PC-9 (cell line): ENCODE results near the gene ALOXE3. TPM values are rescaled to one million over a fixed set of nuclear protein-coding genes. Genes with fewer than 3 reads are reported as not detected.

ENCODE experiments used
- BruUV-seq: library from RNA; stranded (reverse); fragments of 400-500 nt; replicated peaks from 2 replicates; lab custom pipeline; 2021; lab: Mats Ljungman, UMichigan
- CTCF ChIA-PET: fragments of 300-600 bp; sonication (Branson Sonifier 250); formaldehyde crosslinking; loops from one replicate; lab custom pipeline; 2022; ENCODE audit warnings: antibody characterized with exemption; lab: Charles Lee
- POLR2A ChIA-PET: fragments of 300-600 bp; sonication (Branson Sonifier 250); formaldehyde crosslinking; loops from one replicate; lab custom pipeline; 2022; ENCODE audit warnings: antibody characterized with exemption; ENCODE audit not compliant: unreplicated experiment; lab: Charles Lee
- DNase-seq, 2 experiments: peaks; one replicate each; pipeline versions ENCODE4 v3.0.0 to v3.0.0-alpha.2; 2015 to 2022; ENCODE audit warnings: mixed read lengths in 1 of 2
- H2AFZ ChIP-seq: fragments of 200-600 bp; sonication (generic); 2 replicates; pipeline ENCODE4 v1.8.1; 2017; ENCODE audit warnings: antibody characterized with exemption
- H3F3A ChIP-seq: fragments of 200-600 bp; sonication (generic); 2 replicates; pipeline ENCODE4 v1.8.1; 2017; ENCODE audit warnings: antibody characterized with exemption, mild to moderate bottlenecking, low read depth; ENCODE audit not compliant: insufficient read depth
- H3K27ac ChIP-seq: fragments of 200-600 bp; sonication (generic); 2 replicates; pipeline ENCODE4 v1.6.1; 2016; ENCODE audit warnings: mixed run types
- H3K27me3 ChIP-seq: fragments of 200-600 bp; sonication (generic); 2 replicates; pipeline ENCODE4 v1.6.1; 2016; ENCODE audit warnings: low read depth, mixed run types; ENCODE audit not compliant: insufficient read depth
- H3K36me3 ChIP-seq: fragments of 200-600 bp; sonication (generic); 2 replicates; pipeline ENCODE4 v1.6.1; 2016; ENCODE audit warnings: low read depth, mixed run types
- H3K4me1 ChIP-seq: fragments of 200-600 bp; sonication (generic); replicated peaks from 2 replicates; pipeline ENCODE4 v1.6.1; 2016; ENCODE audit warnings: mixed run types; ENCODE audit not compliant: insufficient read depth
- H3K4me2 ChIP-seq: fragments of 200-600 bp; sonication (generic); 2 replicates; pipeline ENCODE4 v1.6.1; 2017; ENCODE audit warnings: mixed run types
- H3K4me3 ChIP-seq: fragments of 200-600 bp; sonication (generic); 2 replicates; pipeline ENCODE4 v1.6.1; 2016; ENCODE audit warnings: mixed run types
- H3K79me2 ChIP-seq: fragments of 200-600 bp; sonication (generic); 2 replicates; pipeline ENCODE4 v1.6.1; 2017; ENCODE audit warnings: low read depth, mixed run types
- H3K9me2 ChIP-seq: fragments of 200-600 bp; sonication (generic); 2 replicates; pipeline ENCODE4 v1.8.1; 2017; ENCODE audit warnings: mild to moderate bottlenecking; ENCODE audit not compliant: insufficient read depth
- H3K9me3 ChIP-seq: fragments of 200-600 bp; sonication (generic); 2 replicates; pipeline ENCODE4 v1.8.1; 2016; ENCODE audit warnings: low read depth; ENCODE audit not compliant: insufficient read depth
- H4K20me1 ChIP-seq: fragments of 200-600 bp; sonication (generic); 2 replicates; pipeline ENCODE4 v1.8.1; 2017; ENCODE audit not compliant: insufficient read depth
- EZH2 ChIP-seq: fragments of 200-600 bp; sonication (generic); IDR thresholded peaks from 2 replicates; pipeline ENCODE4 v1.8.0; 2017; ENCODE audit warnings: antibody characterized with exemption, low read depth
- intact Hi-C: fragments of 100-400 bp; cut with micrococcal nuclease; formaldehyde crosslinking; loops from one replicate; pipeline ENCODE4 v1.10.0; 2022; ENCODE audit not compliant: unreplicated experiment
- total RNA-seq: library from RNA; stranded (reverse); gene quantifications from 2 replicates; pipeline ENCODE4 v1.2.3, GENCODE V29; 2021
- TF ChIP-seq, protein P1 (sequence below): fragments of 200-600 bp; sonication (generic); conservative IDR thresholded peaks from 2 replicates; pipeline ENCODE4 v1.6.1; 2017; ENCODE audit warnings: mixed run types, antibody characterized with exemption, mild to moderate bottlenecking, moderate library complexity

Gene ALOXE3
- total RNA-seq, 1 experiment from 2014 or later, result 1.4 TPM

DNA sequence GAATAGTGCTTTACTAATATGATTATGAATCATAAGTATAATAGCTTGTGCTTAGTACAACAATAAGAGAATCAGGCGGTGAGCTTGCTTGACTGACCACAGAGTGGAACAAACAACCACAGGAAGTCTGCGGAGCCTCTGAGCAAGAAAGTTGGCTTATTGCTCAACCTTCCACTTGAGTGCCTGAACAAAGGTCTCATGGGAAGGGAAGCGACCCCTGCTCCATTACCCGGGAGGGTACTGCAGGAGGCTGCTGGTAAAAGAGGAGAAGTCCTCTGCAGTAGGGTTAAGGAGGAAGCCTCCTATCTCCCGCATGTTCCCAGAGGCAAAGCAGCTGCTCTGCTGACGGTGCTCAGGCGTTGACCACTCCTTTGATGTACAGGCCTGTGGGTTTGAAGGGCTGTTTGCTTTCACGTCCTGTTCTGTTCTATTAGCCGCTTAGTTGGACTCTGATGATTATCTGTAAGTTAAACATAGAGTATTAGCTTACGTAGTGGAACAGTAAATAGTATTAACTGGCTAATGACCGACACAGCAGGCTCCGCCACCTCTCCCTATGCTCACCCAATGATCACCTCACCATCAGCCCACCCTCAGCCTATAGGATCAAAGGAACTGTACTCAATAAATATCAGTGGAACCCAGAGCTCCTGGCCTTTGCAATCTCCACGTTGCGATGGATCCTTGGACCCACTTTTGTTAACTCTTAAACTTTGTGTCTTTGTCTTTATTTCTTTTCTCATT lies 61.9 kb downstream of the ALOXE3 start:
- peak overlapping the region; percentile 56 for H3K4me2 ChIP-seq

GRCh38 chr17:8055851-8056231 lies 62.5 kb downstream of the ALOXE3 start:
- intact Hi-C loops, result loop anchor here (5.0 kb wide), 2 partner anchors 64 to 234 kb away; no protein-coding TSS in a partner anchor
- H3K4me3 ChIP-seq, result no peak overlapping the region
- BruUV-seq, result no TSS peak
- H2AFZ ChIP-seq, result no peak overlapping the region
- peaks cover 12% of the 10 kb centered on the region; the same call in 1 of the 2 replicates for H3F3A ChIP-seq
- no peak for TF ChIP-seq EZH2
- TF ChIP-seq, protein P1, sequence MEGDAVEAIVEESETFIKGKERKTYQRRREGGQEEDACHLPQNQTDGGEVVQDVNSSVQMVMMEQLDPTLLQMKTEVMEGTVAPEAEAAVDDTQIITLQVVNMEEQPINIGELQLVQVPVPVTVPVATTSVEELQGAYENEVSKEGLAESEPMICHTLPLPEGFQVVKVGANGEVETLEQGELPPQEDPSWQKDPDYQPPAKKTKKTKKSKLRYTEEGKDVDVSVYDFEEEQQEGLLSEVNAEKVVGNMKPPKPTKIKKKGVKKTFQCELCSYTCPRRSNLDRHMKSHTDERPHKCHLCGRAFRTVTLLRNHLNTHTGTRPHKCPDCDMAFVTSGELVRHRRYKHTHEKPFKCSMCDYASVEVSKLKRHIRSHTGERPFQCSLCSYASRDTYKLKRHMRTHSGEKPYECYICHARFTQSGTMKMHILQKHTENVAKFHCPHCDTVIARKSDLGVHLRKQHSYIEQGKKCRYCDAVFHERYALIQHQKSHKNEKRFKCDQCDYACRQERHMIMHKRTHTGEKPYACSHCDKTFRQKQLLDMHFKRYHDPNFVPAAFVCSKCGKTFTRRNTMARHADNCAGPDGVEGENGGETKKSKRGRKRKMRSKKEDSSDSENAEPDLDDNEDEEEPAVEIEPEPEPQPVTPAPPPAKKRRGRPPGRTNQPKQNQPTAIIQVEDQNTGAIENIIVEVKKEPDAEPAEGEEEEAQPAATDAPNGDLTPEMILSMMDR, result no peak
- CTCF ChIA-PET, result interaction anchor here (0.6 to 2.4 kb wide), 5 partner anchors 14 to 946 kb away, joined by 3 to 10 read pairs (median 6); no protein-coding TSS in a partner anchor
- H4K20me1 ChIP-seq, result no peaks in the 10 kb centered on the region
- peak overlapping the region; percentile 40; the same call in 1 of the 2 replicates for H3K27ac ChIP-seq
- no peaks in the 10 kb centered on the region for H3K36me3 ChIP-seq
- POLR2A ChIA-PET, result no interaction called here
- H3K4me1 ChIP-seq, result peaks cover 28% of the 10 kb centered on the region
- no peak for DNase-seq
- no peaks in the 10 kb centered on the region for H3K79me2 ChIP-seq
- peak overlapping the region; percentile 56 for H3K4me2 ChIP-seq
- H3K9me2 ChIP-seq, result no peaks in the 10 kb centered on the region
- no peaks in the 10 kb centered on the region; the same call in none of the 2 replicates for H3K27me3 ChIP-seq
- H3K9me3 ChIP-seq, result no peaks in the 10 kb centered on the region

More for the DNA sequence above, 61.9 kb downstream of the ALOXE3 start:
- Histone ChIP-seq H3K79me2 (no peaks in the 10 kb centered on the region), H3K9me2 (no peaks in the 10 kb centered on the region), H4K20me1 (no peaks in the 10 kb centered on the region), H3K27ac (peak overlapping the region; percentile 40; the same call in 1 of the 2 replicates), H3K4me1 (peaks cover 28% of the 10 kb centered on the region), H3K9me3 (no peaks in the 10 kb centered on the region), H3F3A (peaks cover 12% of the 10 kb centered on the region; the same call in 1 of the 2 replicates), H3K36me3 (no peaks in the 10 kb centered on the region), H3K27me3 (no peaks in the 10 kb centered on the region; the same call in none of the 2 replicates), H2AFZ (no peak overlapping the region; the same call in 1 of the 2 replicates), H3K4me3 (no peak overlapping the region)
- intact Hi-C loops, result loop anchor here (5.0 kb wide), 2 partner anchors 64 to 234 kb away; no protein-coding TSS in a partner anchor
- BruUV-seq, result no TSS peak
- POLR2A ChIA-PET, result interaction anchor here (0.7 kb wide), 1 partner anchor 684 kb away, joined by 5 read pairs; no protein-coding TSS in a partner anchor
- no peak for TF ChIP-seq EZH2
- TF ChIP-seq, protein P1, result no peak
- peak; percentile 29 to 68 for DNase-seq
- CTCF ChIA-PET, result interaction anchor here (0.6 to 2.4 kb wide), 8 partner anchors 15 to 946 kb away, joined by 3 to 10 read pairs (median 4); no protein-coding TSS in a partner anchor

DNA sequence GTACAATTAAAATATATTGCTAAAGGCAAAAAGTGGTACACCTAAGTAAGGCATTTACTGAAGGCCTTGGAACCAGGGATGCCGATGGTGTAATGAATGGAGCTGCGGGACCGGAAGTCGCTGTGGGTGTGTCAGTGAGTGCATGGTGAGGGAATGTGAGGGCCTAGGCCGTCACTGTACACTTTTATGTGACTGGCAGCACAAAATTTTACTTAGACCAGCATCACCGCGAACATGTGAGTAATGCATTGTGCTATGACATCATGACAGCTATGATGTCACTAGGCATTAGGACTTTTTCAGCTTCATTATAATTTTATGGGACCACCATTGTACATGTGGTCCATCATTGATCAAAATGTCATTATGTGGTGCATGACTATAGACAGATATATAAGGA lies 64.7 kb downstream of the ALOXE3 start:
- no peak for DNase-seq
- POLR2A ChIA-PET, result no interaction called here
- CTCF ChIA-PET, result no interaction called here

More for the DNA sequence above, 64.7 kb downstream of the ALOXE3 start:
- no TSS peak for BruUV-seq
- Histone ChIP-seq H3K4me3 (no peak overlapping the region), H4K20me1 (no peaks in the 10 kb centered on the region), H3K79me2 (no peaks in the 10 kb centered on the region), H3K36me3 (no peaks in the 10 kb centered on the region), H2AFZ (no peak overlapping the region), H3F3A (peaks cover 12% of the 10 kb centered on the region; the same call in 1 of the 2 replicates), H3K27ac (no peak overlapping the region), H3K9me2 (no peaks in the 10 kb centered on the region), H3K4me1 (peaks cover 28% of the 10 kb centered on the region), H3K4me2 (no peak overlapping the region), H3K9me3 (no peaks in the 10 kb centered on the region), H3K27me3 (no peaks in the 10 kb centered on the region; the same call in 1 of the 2 replicates)
- TF ChIP-seq, protein P1, result no peak
- intact Hi-C loops, result no loop called here
